Suprapubic skin (tissue), 4 donors: Measurements from ENCODE around the gene CDK2. TPM values are rescaled to one million over a fixed set of nuclear protein-coding genes. Genes with fewer than 3 reads are reported as not detected.

Experiments
- DNase-seq, 2 donors: peaks; one replicate each; pipeline ENCODE4 v3.0.0-alpha.2; 2019; ENCODE audit warnings: low spot score in 2 of 2
- H3K27ac ChIP-seq: fragments of 200-600 bp; sonication (generic); one replicate; pipeline ENCODE4 v1.5.1; 2019
- H3K27me3 ChIP-seq: fragments of 200-600 bp; sonication (generic); one replicate; pipeline ENCODE4 v1.5.1; 2019
- H3K36me3 ChIP-seq: fragments of 200-600 bp; sonication (generic); one replicate; pipeline ENCODE4 v1.5.1; 2019
- H3K4me1 ChIP-seq: fragments of 200-600 bp; sonication (generic); one replicate; pipeline ENCODE4 v1.5.1; 2019
- H3K4me3 ChIP-seq: fragments of 200-600 bp; sonication (generic); one replicate; pipeline ENCODE4 v1.5.1; 2019; ENCODE audit warnings: mild to moderate bottlenecking
- H3K9me3 ChIP-seq: fragments of 200-600 bp; sonication (generic); one replicate; pipeline ENCODE4 v1.5.1; 2019
- EP300 ChIP-seq: sonication (generic); formaldehyde crosslinking; IDR thresholded peaks from one replicate; pipeline ENCODE4 v1.6.1; 2017; ENCODE audit warnings: antibody characterized with exemption
- POLR2A ChIP-seq, 2 donors: fragments of 450-650 bp; IDR thresholded peaks; one replicate each; pipeline ENCODE4 v1.6.1; 2017; ENCODE audit warnings: antibody characterized with exemption in 2 of 2, mild to moderate bottlenecking in 2 of 2, moderate library complexity in 2 of 2
- POLR2AphosphoS5 ChIP-seq, 3 donors: sonication (generic); formaldehyde crosslinking; IDR thresholded peaks; one replicate each; pipeline ENCODE4 v1.6.1; 2017; ENCODE audit warnings: antibody characterized with exemption in 3 of 3
- WGBS: methylation state at CpG from one replicate; pipeline ENCODE4 v1.1.5; 2018; 5-methylcytosine and 5-hydroxymethylcytosine counted together
- total RNA-seq, 4 donors: library from RNA; depleted of rRNA; stranded (reverse); fragments of >200 nt; gene quantifications; one replicate each; pipeline ENCODE4 v1.1.0, GENCODE V29; 2016
- TF ChIP-seq, protein P1 (sequence below), 2 donors: fragments of 200-600 bp in 1 of 2; fragments of 450-650 bp in 1 of 2; sonication (generic) in 1 of 2; IDR thresholded peaks; one replicate each; pipeline ENCODE4 v1.5.1; 2016 to 2019; ENCODE audit warnings: antibody characterized with exemption in 2 of 2, mild to moderate bottlenecking in 1 of 2, moderate library complexity in 1 of 2

The CDK2 gene
- total RNA-seq, 4 donors from 2014 or later: 18.4 to 33.2 (median 28.6) TPM

DNA sequence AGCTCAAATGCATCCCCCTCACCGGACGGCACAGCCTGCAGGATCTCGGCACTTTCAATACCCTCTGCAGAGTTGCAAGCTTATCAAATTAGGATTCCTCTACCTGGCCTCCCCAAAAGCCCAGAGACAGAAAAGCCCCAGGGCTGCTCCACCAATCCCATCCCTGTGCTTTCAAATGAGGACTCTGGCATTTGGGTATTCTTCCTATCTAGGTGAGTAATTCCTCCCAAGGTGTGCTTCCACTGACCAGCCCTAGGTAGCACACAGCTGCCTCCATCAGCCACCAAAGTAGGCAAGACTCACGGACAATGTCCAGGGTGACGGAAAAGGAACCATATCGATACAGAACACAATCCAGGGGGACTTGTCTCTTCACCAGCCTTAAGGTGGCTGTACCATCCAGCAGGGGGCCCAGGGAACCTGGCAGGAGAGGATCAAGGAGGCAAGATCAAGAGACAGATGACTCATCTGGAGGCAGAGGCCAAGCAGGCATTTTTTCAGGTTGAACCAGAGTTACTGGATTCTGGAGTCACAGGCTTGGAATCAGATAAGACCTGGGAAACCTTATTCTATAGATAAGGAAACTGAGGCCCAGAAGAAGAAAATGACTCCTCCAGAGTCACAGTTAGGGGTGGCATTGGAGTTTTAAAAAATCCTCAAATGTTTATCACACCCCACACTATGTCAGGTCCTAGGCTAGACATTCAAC lies 10.7 kb upstream of the CDK2 start:
- Histone ChIP-seq H3K4me1 (peaks cover 37% of the 10 kb centered on the region), H3K27me3 (no peaks in the 10 kb centered on the region), H3K36me3 (peaks cover 36% of the 10 kb centered on the region), H3K9me3 (no peaks in the 10 kb centered on the region), H3K4me3 (no peak overlapping the region), H3K27ac (peak overlapping the region; percentile 67)
- WGBS: 63% methylated on average over 6 of the region's 6 CpGs
- no peak for TF ChIP-seq POLR2AphosphoS5 (IDR thresholded peaks at IDR 0.05)
- TF ChIP-seq, protein P1, sequence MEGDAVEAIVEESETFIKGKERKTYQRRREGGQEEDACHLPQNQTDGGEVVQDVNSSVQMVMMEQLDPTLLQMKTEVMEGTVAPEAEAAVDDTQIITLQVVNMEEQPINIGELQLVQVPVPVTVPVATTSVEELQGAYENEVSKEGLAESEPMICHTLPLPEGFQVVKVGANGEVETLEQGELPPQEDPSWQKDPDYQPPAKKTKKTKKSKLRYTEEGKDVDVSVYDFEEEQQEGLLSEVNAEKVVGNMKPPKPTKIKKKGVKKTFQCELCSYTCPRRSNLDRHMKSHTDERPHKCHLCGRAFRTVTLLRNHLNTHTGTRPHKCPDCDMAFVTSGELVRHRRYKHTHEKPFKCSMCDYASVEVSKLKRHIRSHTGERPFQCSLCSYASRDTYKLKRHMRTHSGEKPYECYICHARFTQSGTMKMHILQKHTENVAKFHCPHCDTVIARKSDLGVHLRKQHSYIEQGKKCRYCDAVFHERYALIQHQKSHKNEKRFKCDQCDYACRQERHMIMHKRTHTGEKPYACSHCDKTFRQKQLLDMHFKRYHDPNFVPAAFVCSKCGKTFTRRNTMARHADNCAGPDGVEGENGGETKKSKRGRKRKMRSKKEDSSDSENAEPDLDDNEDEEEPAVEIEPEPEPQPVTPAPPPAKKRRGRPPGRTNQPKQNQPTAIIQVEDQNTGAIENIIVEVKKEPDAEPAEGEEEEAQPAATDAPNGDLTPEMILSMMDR (IDR thresholded peaks at IDR 0.05): peak in 1 of 2 donors; percentile 43
- DNase-seq: no peak

DNA sequence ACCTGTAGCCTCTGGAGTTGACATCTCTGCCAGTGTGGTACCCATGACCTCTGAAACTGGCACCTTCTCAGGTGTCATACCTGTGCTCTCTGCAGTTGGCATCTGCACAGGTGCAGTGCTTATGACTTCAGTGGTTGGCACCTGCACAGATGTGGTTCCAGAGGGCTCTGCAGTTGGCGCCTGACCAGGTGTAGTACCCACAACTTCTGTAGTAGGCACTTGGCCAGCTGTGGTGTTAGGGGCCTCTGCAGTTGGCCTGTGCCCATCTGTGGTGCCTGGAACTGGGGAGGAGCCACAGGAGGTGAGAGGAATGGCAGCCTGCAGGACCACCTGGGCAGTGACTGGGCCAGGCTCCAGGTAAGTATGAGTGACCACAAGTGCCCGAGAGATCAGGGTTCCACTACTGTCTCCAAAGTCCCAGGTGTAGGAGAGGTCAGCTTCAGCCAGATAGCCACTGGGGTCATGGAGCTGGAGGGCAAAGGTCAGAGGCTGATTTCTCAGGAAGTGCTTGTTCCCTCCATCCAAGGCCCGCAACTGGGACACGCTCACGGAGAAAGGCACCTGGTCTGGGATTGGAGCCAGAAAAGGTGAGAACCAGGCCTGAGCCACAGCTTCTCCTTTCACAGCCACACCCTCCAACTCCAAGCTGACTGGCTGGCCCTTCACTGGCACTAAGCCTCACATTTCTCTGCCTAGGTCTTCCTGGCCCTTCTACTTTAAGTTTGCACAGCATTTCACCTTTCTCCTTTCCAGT lies 9.3 kb upstream of the CDK2 start:
- DNase-seq: no peak

DNA sequence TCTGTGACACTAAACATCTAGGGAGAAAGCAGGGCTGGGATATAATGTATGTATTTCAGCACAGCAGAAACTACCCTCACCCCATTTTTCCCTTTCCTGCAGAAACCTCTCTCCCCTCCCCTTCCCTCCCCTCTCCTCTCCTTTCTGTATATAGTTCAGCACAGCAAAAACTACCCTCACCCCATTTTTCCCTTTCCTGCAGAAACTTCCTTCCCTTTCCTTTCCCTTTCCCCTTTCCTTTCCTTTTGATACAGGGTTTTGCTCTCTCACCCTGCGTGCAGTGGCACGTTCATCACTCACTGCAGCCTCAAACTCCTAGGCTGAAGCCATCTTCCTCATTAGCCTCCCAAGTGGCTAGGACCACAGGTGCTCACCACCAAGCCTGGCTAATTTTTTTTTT lies 2.9 kb upstream of the CDK2 start:
- TF ChIP-seq EP300 (no peak), POLR2A (IDR thresholded peaks at IDR 0.05) (no peak), POLR2AphosphoS5 (IDR thresholded peaks at IDR 0.05) (no peak)
- TF ChIP-seq, protein P1 (IDR thresholded peaks at IDR 0.05): no peak
- H3K9me3 ChIP-seq: no peaks in the 10 kb centered on the region
- no peak overlapping the region for H3K27ac ChIP-seq
- H3K4me1 ChIP-seq: peaks cover 23% of the 10 kb centered on the region
- H3K36me3 ChIP-seq: no peaks in the 10 kb centered on the region
- WGBS: 92% methylated on average over 2 of the region's 2 CpGs
- no peak for DNase-seq
- no peak overlapping the region for H3K4me3 ChIP-seq
- no peaks in the 10 kb centered on the region for H3K27me3 ChIP-seq

More for the DNA sequence above, 9.3 kb upstream of the CDK2 start:
- peaks cover 23% of the 10 kb centered on the region for H3K36me3 ChIP-seq
- peak overlapping the region; percentile 67 for H3K27ac ChIP-seq
- no peak for TF ChIP-seq POLR2A (IDR thresholded peaks at IDR 0.05)
- TF ChIP-seq EP300: no peak
- TF ChIP-seq, protein P1 (IDR thresholded peaks at IDR 0.05): no peak
- TF ChIP-seq POLR2AphosphoS5 (IDR thresholded peaks at IDR 0.05): no peak
- 44% methylated on average over 4 of the region's 5 CpGs for WGBS
- H3K9me3 ChIP-seq: no peaks in the 10 kb centered on the region
- H3K27me3 ChIP-seq: no peaks in the 10 kb centered on the region
- H3K4me3 ChIP-seq: no peak overlapping the region
- H3K4me1 ChIP-seq: peaks cover 37% of the 10 kb centered on the region

DNA sequence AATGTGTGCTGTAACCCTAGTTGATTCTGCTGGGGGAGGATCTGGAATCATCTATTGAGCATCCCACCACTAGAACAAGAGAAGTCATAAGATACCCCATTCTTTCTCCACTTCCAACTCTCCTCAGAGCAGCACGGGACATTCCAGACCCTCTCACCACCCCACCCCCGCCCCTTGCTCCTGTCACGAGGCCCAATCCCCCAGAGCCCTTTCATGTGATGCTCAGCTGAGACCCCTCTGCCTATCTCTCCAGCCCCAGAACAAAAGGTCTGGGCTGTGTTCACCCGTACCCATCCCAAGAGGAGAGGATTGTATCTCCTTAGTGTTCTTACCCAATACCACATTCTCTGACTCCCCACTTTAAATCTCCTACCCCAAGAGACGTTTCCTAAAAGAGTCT lies 1.4 kb upstream of the CDK2 start:
- DNase-seq: no peak
- Histone ChIP-seq H3K4me3 (no peak overlapping the region), H3K9me3 (no peaks in the 10 kb centered on the region), H3K27me3 (no peaks in the 10 kb centered on the region), H3K4me1 (peaks cover 23% of the 10 kb centered on the region), H3K36me3 (no peaks in the 10 kb centered on the region), H3K27ac (no peak overlapping the region)
- TF ChIP-seq, protein P1 (IDR thresholded peaks at IDR 0.05): no peak
- TF ChIP-seq POLR2AphosphoS5 (IDR thresholded peaks at IDR 0.05) (no peak), EP300 (no peak), POLR2A (IDR thresholded peaks at IDR 0.05) (no peak)
- 70% methylated on average over 5 of the region's 5 CpGs for WGBS

DNA sequence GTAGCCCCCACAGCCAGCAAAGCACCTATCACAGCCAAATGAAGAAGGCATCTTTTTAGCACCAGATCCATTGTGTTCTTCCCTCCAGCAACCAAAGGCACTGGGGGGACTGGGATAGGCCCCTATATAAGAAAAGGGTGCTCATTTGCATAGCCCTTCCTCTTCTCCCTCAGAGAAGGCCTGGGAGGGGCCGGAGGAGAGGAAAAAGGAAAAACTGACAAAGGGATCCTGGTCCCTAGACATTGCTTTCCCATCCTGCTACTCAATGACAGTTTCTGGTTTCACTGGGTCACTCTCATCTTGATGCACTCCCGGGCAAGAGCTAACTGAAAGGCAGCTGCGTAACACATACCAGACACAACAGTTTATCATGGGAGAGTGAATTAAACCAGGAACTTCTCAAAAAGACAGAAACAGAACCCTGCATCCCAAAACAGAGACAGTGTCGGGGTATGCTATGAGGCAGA lies 656 bp upstream of the CDK2 start, which contains the start of gene PMEL:
TSS of gene PMEL (minus strand) at position 102 of the 467 bp plus-strand sequence. CDS start at position 71, 31 bp downstream.
- Histone ChIP-seq H3K27ac (peak within 1 kb of the TSS; percentile 68), H3K9me3 (no peaks in the 10 kb centered on the region), H3K4me3 (peak within 1 kb of the TSS; percentile 76), H3K4me1 (peaks cover 23% of the 10 kb centered on the region), H3K27me3 (no peaks in the 10 kb centered on the region), H3K36me3 (no peaks in the 10 kb centered on the region)
- no peak for TF ChIP-seq POLR2A (IDR thresholded peaks at IDR 0.05)
- TF ChIP-seq POLR2AphosphoS5 (IDR thresholded peaks at IDR 0.05): no peak
- TF ChIP-seq, protein P1 (IDR thresholded peaks at IDR 0.05): no peak
- no peak for TF ChIP-seq EP300
- DNase-seq: no peak
- 10% methylated on average over 4 of the region's 4 CpGs for WGBS
